Transverse colon (tissue), 4 donors: ENCODE data around the gene BAZ2B. TPM values are rescaled to one million over a fixed set of nuclear protein-coding genes. Genes with fewer than 3 reads are reported as not detected.

Experiments used
- DNase-seq: peaks from one replicate; pipeline ENCODE4 v3.0.0-alpha.2; 2019
- H3K27ac ChIP-seq, 4 donors: fragments of 200-600 bp; sonication (generic); 2 replicates each; pipeline ENCODE4 v1.5.1; 2016 to 2018; ENCODE audit warnings: inconsistent platforms in 4 of 4
- H3K27me3 ChIP-seq: fragments of 200-600 bp; sonication (generic); 2 replicates; pipeline ENCODE4 v1.5.1; 2017; ENCODE audit warnings: inconsistent platforms
- H3K36me3 ChIP-seq, 4 donors: fragments of 200-600 bp; sonication (generic); 2 replicates each; pipeline ENCODE4 v1.5.1; 2017 to 2019; ENCODE audit warnings: inconsistent platforms in 4 of 4
- H3K4me1 ChIP-seq, 4 donors: fragments of 200-600 bp; sonication (generic); 2 replicates each; pipeline ENCODE4 v1.5.1; 2017 to 2020; ENCODE audit warnings: inconsistent platforms in 4 of 4
- H3K4me3 ChIP-seq, 4 donors: fragments of 200-600 bp; sonication (generic); 1 replicate in 1 of 4; 2 replicates in 3 of 4; pipeline versions ENCODE4 v1.5.1 to v1.6.1; 2017 to 2019; ENCODE audit warnings: inconsistent platforms in 4 of 4
- H3K9me3 ChIP-seq, 2 donors: fragments of 200-600 bp; sonication (generic); 2 replicates each; pipeline ENCODE4 v1.5.1; 2017 to 2019; ENCODE audit warnings: inconsistent platforms in 2 of 2
- CTCF ChIP-seq, 5 experiments: fragments of 200-600 bp in 3 of 5; fragments of 450-650 bp in 2 of 5; sonication (generic) in 3 of 5; IDR thresholded peaks; 1 replicate in 2 of 5; 2 replicates in 3 of 5; pipeline ENCODE4 v1.5.1; 2016 to 2017; ENCODE audit warnings: antibody characterized with exemption in 5 of 5, inconsistent platforms in 3 of 5, mild to moderate bottlenecking in 2 of 5, moderate library complexity in 1 of 5
- EP300 ChIP-seq: sonication (generic); formaldehyde crosslinking; IDR thresholded peaks from one replicate; pipeline ENCODE4 v1.6.1; 2017; ENCODE audit warnings: antibody characterized with exemption, low read depth
- POLR2A ChIP-seq: fragments of 450-650 bp; IDR thresholded peaks from one replicate; pipeline ENCODE4 v1.6.1; 2016; ENCODE audit warnings: antibody characterized with exemption, mild to moderate bottlenecking, moderate library complexity
- POLR2AphosphoS5 ChIP-seq, 3 donors: sonication (generic); formaldehyde crosslinking; IDR thresholded peaks; one replicate each; pipeline ENCODE4 v1.6.1; 2016; ENCODE audit warnings: antibody characterized with exemption in 3 of 3
- WGBS, 2 donors: methylation state at CpG; one replicate each; pipeline ENCODE4 v1.1.5; 2018; ENCODE audit warnings: low coverage in 1 of 2; 5-methylcytosine and 5-hydroxymethylcytosine counted together
- in situ Hi-C, 4 donors: fragments of 200-750 bp; cut with MboI; loops; one replicate each; pipeline versions ENCODE4 v1.15.0 to v1.15.1; 2017; ENCODE audit warnings: low sequenced_read_pairs in 3 of 4, low pct_ligation_motif_present in 1 of 4, low pct_unique_long_range_greater_than_20kb in 1 of 4
- intact Hi-C: fragments of 100-400 bp; cut with DNase I; formaldehyde crosslinking; loops from one replicate; pipeline ENCODE4 v1.15.1; 2023; ENCODE audit warnings: low total_unique reads
- total RNA-seq, 4 donors: library from RNA; depleted of rRNA; stranded (reverse); fragments of >200 nt; gene quantifications; one replicate each; pipeline ENCODE4 v1.1.0, GENCODE V29; 2016

The BAZ2B gene
- total RNA-seq, 4 donors from 2014 or later: 42.3 to 104 (median 81.3) TPM

- 87 to 96% methylated on average over 3 of the region's 3 CpGs for WGBS, 2 donors
- Histone ChIP-seq H3K4me1 (peaks cover 0 to 3% (median 0%) of the 10 kb centered on the region in 4 donors), H3K9me3 (no peaks in the 10 kb centered on the region), H3K27me3 (no peaks in the 10 kb centered on the region), H3K27ac (no peak overlapping the region), H3K36me3 (peaks cover 0 to 27% (median 6%) of the 10 kb centered on the region in 4 donors), H3K4me3 (no peak overlapping the region)
- DNase-seq: no peak
- in situ Hi-C loops (no loop called here), intact Hi-C loops (no loop called here)
- TF ChIP-seq EP300: no peak
- TF ChIP-seq CTCF (IDR thresholded peaks at IDR 0.05): no peak
- TF ChIP-seq POLR2AphosphoS5 (IDR thresholded peaks at IDR 0.05): no peak
- no peak for TF ChIP-seq POLR2A
These were observed 166.2 kb downstream of the BAZ2B start for GRCh38 chr2:159450180-159450579.

- peaks cover 0 to 33% (median 9%) of the 10 kb centered on the region in 4 donors for H3K36me3 ChIP-seq
- H3K27me3 ChIP-seq: no peaks in the 10 kb centered on the region
- H3K4me1 ChIP-seq: no peaks in the 10 kb centered on the region
- H3K9me3 ChIP-seq: no peaks in the 10 kb centered on the region
- no peak for DNase-seq
- TF ChIP-seq POLR2AphosphoS5 (IDR thresholded peaks at IDR 0.05): no peak
- no peak for TF ChIP-seq EP300
- TF ChIP-seq CTCF (IDR thresholded peaks at IDR 0.05): no peak
- no peak for TF ChIP-seq POLR2A
- no peak overlapping the region for H3K4me3 ChIP-seq
- no peak overlapping the region for H3K27ac ChIP-seq
- 0% methylated on average over 1 of the region's 1 CpG for WGBS, 2 donors
- intact Hi-C loops (no loop called here), in situ Hi-C loops (no loop called here)
These were observed 166.7 kb downstream of the BAZ2B start for GRCh38 chr2:159449504-159450124.

GRCh38 chr2:159446817-159447216, 169.5 kb downstream of the BAZ2B start:
- intact Hi-C loops: no loop called here
- H3K4me3 ChIP-seq: no peak overlapping the region
- no peak overlapping the region for H3K27ac ChIP-seq
- in situ Hi-C loops: no loop called here
- TF ChIP-seq CTCF (IDR thresholded peaks at IDR 0.05) (no peak), EP300 (no peak), POLR2A (no peak), POLR2AphosphoS5 (IDR thresholded peaks at IDR 0.05) (no peak)
- H3K4me1 ChIP-seq: no peaks in the 10 kb centered on the region
- no peaks in the 10 kb centered on the region for H3K27me3 ChIP-seq
- peaks cover 0 to 58% (median 14%) of the 10 kb centered on the region in 4 donors for H3K36me3 ChIP-seq
- no peaks in the 10 kb centered on the region for H3K9me3 ChIP-seq
- 98 to 100% methylated on average over 2 of the region's 2 CpGs for WGBS, 2 donors
- DNase-seq: no peak

GRCh38 chr2:159446201-159446600, 170.1 kb downstream of the BAZ2B start:
- in situ Hi-C loops: no loop called here
- TF ChIP-seq EP300 (no peak), POLR2A (no peak), CTCF (IDR thresholded peaks at IDR 0.05) (no peak), POLR2AphosphoS5 (IDR thresholded peaks at IDR 0.05) (no peak)
- 94 to 100% methylated on average over 2 of the region's 2 CpGs for WGBS, 2 donors

More at GRCh38 chr2:159446201-159446600, 170.1 kb downstream of the BAZ2B start:
- Histone ChIP-seq H3K27ac (no peak overlapping the region), H3K9me3 (no peaks in the 10 kb centered on the region), H3K4me3 (no peak overlapping the region), H3K36me3 (peaks cover 0 to 62% (median 14%) of the 10 kb centered on the region in 4 donors), H3K4me1 (no peaks in the 10 kb centered on the region), H3K27me3 (no peaks in the 10 kb centered on the region)
- no peak for DNase-seq
- intact Hi-C loops: no loop called here
